Right lobe of liver (tissue), 6 donors: ENCODE results near the gene INTS12. TPM values are rescaled to one million over a fixed set of nuclear protein-coding genes. Genes with fewer than 3 reads are reported as not detected.
"Not testable (repeated sequence)": the region's sequence is repeated elsewhere in the genome, so short reads cannot be mapped to it uniquely, and the experiment has no call there.

Experiments
- ATAC-seq, 4 donors: fragments of 200-7000 bp; cut with Tn5 transposase; one replicate each; pipeline ENCODE4 v1.9.1; 2020; ENCODE audit warnings: mild to moderate bottlenecking in 4 of 4, moderate library complexity in 4 of 4
- DNase-seq, 3 donors: peaks; one replicate each; pipeline ENCODE4 v3.0.0-alpha.2; 2020
- H3K27ac ChIP-seq, 3 donors: fragments of 200-600 bp; one replicate each; pipeline ENCODE4 v1.8.0; 2022
- H3K27me3 ChIP-seq, 2 donors: fragments of 200-600 bp; one replicate each; pipeline ENCODE4 v1.8.0; 2022
- H3K36me3 ChIP-seq, 4 donors: fragments of 200-600 bp; sonication (generic) in 1 of 4; one replicate each; pipeline versions ENCODE4 v1.5.1 to v1.8.0; 2017 to 2022; ENCODE audit warnings: control low read depth in 1 of 4
- H3K4me1 ChIP-seq, 4 donors: fragments of 200-600 bp; sonication (generic) in 1 of 4; one replicate each; pipeline versions ENCODE4 v1.5.1 to v1.8.0; 2017 to 2022; ENCODE audit warnings: control low read depth in 1 of 4
- H3K4me3 ChIP-seq, 3 donors: fragments of 200-600 bp; one replicate each; pipeline ENCODE4 v1.8.0; 2022
- H3K9me3 ChIP-seq, 4 donors: fragments of 200-600 bp; sonication (generic) in 1 of 4; one replicate each; pipeline versions ENCODE4 v1.5.1 to v1.8.0; 2017 to 2022; ENCODE audit warnings: control low read depth in 1 of 4
- CTCF ChIP-seq, 4 donors: fragments of 200-600 bp in 3 of 4; fragments of 450-650 bp in 1 of 4; IDR thresholded peaks; one replicate each; pipeline versions ENCODE4 v1.5.1 to v1.8.0; 2016 to 2022; ENCODE audit warnings: antibody characterized with exemption in 4 of 4, mild to moderate bottlenecking in 2 of 4
- POLR2A ChIP-seq: fragments of 450-650 bp; IDR thresholded peaks from one replicate; pipeline ENCODE4 v1.6.1; 2017; ENCODE audit warnings: antibody characterized with exemption, mild to moderate bottlenecking
- whole genome bisulfite sequencing: methylation state at CpG from one replicate; pipeline ENCODE4 v1.1.6; 2018; ENCODE audit warnings: low coverage, low lambda C conversion rate; ENCODE audit not compliant: insufficient coverage; ENCODE audit errors: missing lambda C conversion rate; 5-methylcytosine and 5-hydroxymethylcytosine counted together
- intact Hi-C, 2 donors: fragments of 100-400 bp; cut with DNase I; formaldehyde crosslinking; loops; one replicate each; pipeline versions ENCODE4 v1.11.2 to v1.14.1; 2022
- total RNA-seq, 6 experiments: library from RNA; depleted of rRNA in 2 of 6; stranded (reverse); fragments of >200 nt in 2 of 6; fragmentation: NEBNext Ultra II Directional in 3 of 6; extraction: Animal tissue kit (Norgen Biotek cat#: 25700) in 3 of 6; gene quantifications; one replicate each; pipeline versions ENCODE4 v1.1.0 to v1.2.4, GENCODE V29; 2016 to 2023
- donor health status: DM: no; HTN: yes; CAD: no.
- donor health status: DM: no; HTN: no; CAD: no.
- donor health status: DM: no; HTN: no; CAD: no.
- donor health status: DM: no; HTN: yes; CAD: no.
- donor health status: DM: no; HTN: yes; CAD: no.

INTS12 gene
- total RNA-seq, 6 experiments from 2014 or later: 9.3 to 19.0 (median 12.5) TPM

DNA sequence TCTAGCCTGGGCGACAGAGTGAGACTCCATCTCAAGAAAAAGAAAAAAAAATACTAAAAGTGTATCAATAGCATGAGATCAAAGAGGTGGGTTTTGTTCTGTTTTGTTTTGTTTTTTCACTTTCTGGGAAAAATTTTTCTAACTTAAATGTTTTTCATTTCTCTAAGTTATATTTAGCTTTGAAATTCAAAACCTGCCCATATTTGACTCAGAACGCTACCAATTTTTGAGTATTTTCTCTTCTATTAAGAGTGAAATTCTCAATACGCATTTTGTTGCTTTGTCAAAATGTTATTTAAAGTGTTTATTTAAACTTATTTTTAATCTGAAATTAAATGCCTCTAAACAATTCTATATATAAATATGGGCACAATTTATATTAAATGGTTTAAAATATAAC is 39.7 kb upstream of the INTS12 start:
- DNase-seq: no peak
- H3K27me3 ChIP-seq: no peaks in the 10 kb centered on the region
- no peak for TF ChIP-seq POLR2A
- TF ChIP-seq CTCF (IDR thresholded peaks at IDR 0.05): no peak
- H3K27ac ChIP-seq: no peak overlapping the region
- H3K4me3 ChIP-seq: no peak overlapping the region
- intact Hi-C loops: no loop called here
- H3K9me3 ChIP-seq: peaks cover 0 to 2% (median 0%) of the 10 kb centered on the region in 4 donors
- H3K36me3 ChIP-seq: no peaks in the 10 kb centered on the region
- WGBS: 86% methylated on average over 3 of the region's 3 CpGs
- no peaks in the 10 kb centered on the region for H3K4me1 ChIP-seq
- no peak for ATAC-seq

GRCh38 chr4:105741548-105741947 is 33.1 kb upstream of the INTS12 start:
- DNase-seq: no peak
- H3K9me3 ChIP-seq: no peaks in the 10 kb centered on the region
- H3K27me3 ChIP-seq: no peaks in the 10 kb centered on the region
- no peaks in the 10 kb centered on the region for H3K36me3 ChIP-seq
- WGBS: 60% methylated on average over 2 of the region's 2 CpGs
- no peak for TF ChIP-seq POLR2A
- TF ChIP-seq CTCF (IDR thresholded peaks at IDR 0.05): no peak
- H3K4me1 ChIP-seq: no peaks in the 10 kb centered on the region
- H3K4me3 ChIP-seq: no peak overlapping the region
- intact Hi-C loops: no loop called here
- H3K27ac ChIP-seq: no peak overlapping the region
- no peak for ATAC-seq

- no CpG with 5 or more reads among the region's 10 CpGs for WGBS
- DNase-seq, H3K27ac ChIP-seq, H3K9me3 ChIP-seq, H3K36me3 ChIP-seq, ATAC-seq, H3K4me3 ChIP-seq, H3K27me3 ChIP-seq, H3K4me1 ChIP-seq, intact Hi-C loops: not testable (repeated sequence)
Observed at GRCh38 chr4:105735217-105735616, 26.7 kb upstream of the INTS12 start.

DNA sequence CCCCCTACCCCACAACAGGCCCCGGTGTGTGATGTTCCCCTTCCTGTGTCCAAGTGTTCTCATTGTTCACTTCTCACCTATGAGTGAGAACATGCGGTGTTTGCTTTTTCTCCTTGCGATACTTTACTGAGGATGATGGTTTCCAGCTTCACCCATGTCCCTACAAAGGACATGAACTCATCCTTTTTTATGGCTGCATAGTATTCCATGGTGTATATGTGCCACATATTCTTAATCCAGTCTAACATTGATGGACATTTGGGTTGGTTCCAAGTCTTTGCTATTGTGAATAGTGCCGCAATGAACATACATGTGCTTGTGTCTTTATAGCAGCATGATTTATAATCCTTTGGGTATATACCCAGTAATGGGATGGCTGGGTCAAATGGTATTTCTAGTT is 21.4 kb upstream of the INTS12 start:
- intact Hi-C loops, H3K4me1 ChIP-seq, H3K27me3 ChIP-seq, H3K9me3 ChIP-seq, H3K36me3 ChIP-seq, ATAC-seq, H3K4me3 ChIP-seq, H3K27ac ChIP-seq, DNase-seq: not testable (repeated sequence)
- 88% methylated on average over 4 of the region's 4 CpGs for WGBS

- Histone ChIP-seq H3K27me3 (no peaks in the 10 kb centered on the region), H3K4me1 (no peaks in the 10 kb centered on the region), H3K27ac (no peak overlapping the region), H3K9me3 (no peaks in the 10 kb centered on the region), H3K36me3 (no peaks in the 10 kb centered on the region), H3K4me3 (no peak overlapping the region)
- intact Hi-C loops: no loop called here
- TF ChIP-seq POLR2A (no peak), CTCF (IDR thresholded peaks at IDR 0.05) (no peak)
- DNase-seq (no peak), ATAC-seq (no peak)
- WGBS: 96% methylated on average over 2 of the region's 2 CpGs
Observed at GRCh38 chr4:105725623-105726022, 17.1 kb upstream of the INTS12 start.

- intact Hi-C loops: no loop called here
- H3K4me1 ChIP-seq: no peaks in the 10 kb centered on the region
- peaks cover 0 to 3% (median 0%) of the 10 kb centered on the region in 4 donors for H3K36me3 ChIP-seq
- no peak for DNase-seq
- no peak overlapping the region for H3K4me3 ChIP-seq
- H3K27ac ChIP-seq: no peak overlapping the region
- ATAC-seq: no peak
- no peaks in the 10 kb centered on the region for H3K9me3 ChIP-seq
- no peaks in the 10 kb centered on the region for H3K27me3 ChIP-seq
- TF ChIP-seq POLR2A (no peak), CTCF (IDR thresholded peaks at IDR 0.05) (no peak)
- 75% methylated on average over 2 of the region's 2 CpGs for WGBS
Observed at GRCh38 chr4:105719204-105719603, 10.7 kb upstream of the INTS12 start.
